Measurements from ENCODE around the gene ZNF621.

ZNF621 gene

GRCh38 chr3:40524568-40525285, at the start of gene ZNF621:
ZNF621 (plus strand) TSS chr3:40524960; CDS start chr3:40525841, 881 bp downstream.
- peak; percentile 88 for DNase-seq (ENCODE audit: low spot score)

- DNase-seq (ENCODE audit: low spot score), result peak; percentile 54
These were observed 48.0 kb upstream of the ZNF621 start, which contains the start of gene ZNF619 for GRCh38 chr3:40476478-40477470. ZNF619 (plus strand) TSS chr3:40477122; CDS start chr3:40477980, 858 bp downstream.

GRCh38 chr3:40477666-40478065, 47.1 kb upstream of the ZNF621 start:
- DNase-seq (ENCODE audit: low spot score), result peak; percentile 69

GRCh38 chr3:40487172-40487571, 37.6 kb upstream of the ZNF621 start:
- DNase-seq (ENCODE audit: low spot score), result no peak

GRCh38 chr3:40490916-40491315, 33.8 kb upstream of the ZNF621 start:
- DNase-seq (ENCODE audit: low spot score), result no peak

GRCh38 chr3:40494698-40495097, 30.1 kb upstream of the ZNF621 start:
- DNase-seq (ENCODE audit: low spot score), result no peak

GRCh38 chr3:40497288-40497687, 27.5 kb upstream of the ZNF621 start:
- no peak for DNase-seq (ENCODE audit: low spot score)

- no peak for DNase-seq (ENCODE audit: low spot score)
These were observed 24.8 kb upstream of the ZNF621 start for GRCh38 chr3:40499952-40500351.

- no peak for DNase-seq (ENCODE audit: low spot score)
These were observed 22.7 kb upstream of the ZNF621 start for GRCh38 chr3:40502034-40502433.

GRCh38 chr3:40504636-40505430, 19.9 kb upstream of the ZNF621 start:
- no peak for DNase-seq (ENCODE audit: low spot score)

- peak; percentile 77 for DNase-seq (ENCODE audit: low spot score)
These were observed 18.9 kb upstream of the ZNF621 start, which contains the start of gene ZNF620 for GRCh38 chr3:40505599-40506462. ZNF620 (plus strand) TSS chr3:40506039; CDS start chr3:40506353, 314 bp downstream.

- DNase-seq (ENCODE audit: low spot score), result no peak
These were observed 13.6 kb upstream of the ZNF621 start for GRCh38 chr3:40511031-40511718.

- DNase-seq (ENCODE audit: low spot score), result no peak
These were observed 8.6 kb upstream of the ZNF621 start for GRCh38 chr3:40516201-40516600.

GRCh38 chr3:40518067-40518466, 6.7 kb upstream of the ZNF621 start:
- DNase-seq (ENCODE audit: low spot score), result no peak

GRCh38 chr3:40518848-40519247, 5.9 kb upstream of the ZNF621 start:
- no peak for DNase-seq (ENCODE audit: low spot score)

- DNase-seq (ENCODE audit: low spot score), result no peak
These were observed 3.5 kb upstream of the ZNF621 start for GRCh38 chr3:40521254-40521653.

GRCh38 chr3:40523781-40524180, 979 bp upstream of the ZNF621 start:
- no peak for DNase-seq (ENCODE audit: low spot score)

GRCh38 chr3:40524222-40524567, 565 bp upstream of the ZNF621 start:
- no peak for DNase-seq (ENCODE audit: low spot score)

- no peak for DNase-seq (ENCODE audit: low spot score)
These were observed 3.7 kb downstream of the ZNF621 start for GRCh38 chr3:40528426-40528825.

- DNase-seq (ENCODE audit: low spot score), result no peak
These were observed 7.5 kb downstream of the ZNF621 start for GRCh38 chr3:40532252-40532651.
